Type B pancreatic cell (in vitro differentiated cells): Measurements from ENCODE around the gene SMPD4. TPM values are rescaled to one million over a fixed set of nuclear protein-coding genes. Genes with fewer than 3 reads are reported as not detected.
"Not testable (repeated sequence)": the region's sequence is repeated elsewhere in the genome, so short reads cannot be mapped to it uniquely, and the experiment has no call there.

Source experiments
- DNase-seq: peaks from one replicate; pipeline ENCODE4 v3.0.0; 2021; ENCODE audit warnings: mixed read lengths; ENCODE audit not compliant: unreplicated experiment; ENCODE audit errors: extremely low spot score
- H3K27ac Mint-ChIP-seq: 2 replicates; pipeline ENCODE4 v1.8.0; 2021; ENCODE audit warnings: mild to moderate bottlenecking, mixed read lengths
- H3K27me3 Mint-ChIP-seq: 2 replicates; pipeline ENCODE4 v1.8.0; 2021; ENCODE audit warnings: mixed read lengths
- H3K36me3 Mint-ChIP-seq: 2 replicates; pipeline ENCODE4 v1.8.0; 2021; ENCODE audit warnings: mixed read lengths
- H3K4me1 Mint-ChIP-seq: one replicate; pipeline ENCODE4 v1.8.0; 2021; ENCODE audit warnings: mixed read lengths; ENCODE audit not compliant: unreplicated experiment
- H3K4me3 Mint-ChIP-seq: 2 replicates; pipeline ENCODE4 v1.8.0; 2021; ENCODE audit warnings: mild to moderate bottlenecking, mixed read lengths
- H3K9me3 Mint-ChIP-seq: 2 replicates; pipeline ENCODE4 v1.8.0; 2021; ENCODE audit warnings: mixed read lengths
- CTCF ChIP-seq: fragments of 200-600 bp; sonication (generic); conservative IDR thresholded peaks from 2 replicates; pipeline ENCODE4 v1.5.0; 2021; ENCODE audit warnings: antibody characterized with exemption, mild to moderate bottlenecking
- total RNA-seq: library from RNA; stranded (reverse); gene quantifications from 2 replicates; pipeline ENCODE4 v1.2.1, GENCODE V29; 2021; ENCODE audit warnings: low replicate concordance

SMPD4 gene
- total RNA-seq, 1 donor from 2014 or later, result 79.6 TPM

DNA sequence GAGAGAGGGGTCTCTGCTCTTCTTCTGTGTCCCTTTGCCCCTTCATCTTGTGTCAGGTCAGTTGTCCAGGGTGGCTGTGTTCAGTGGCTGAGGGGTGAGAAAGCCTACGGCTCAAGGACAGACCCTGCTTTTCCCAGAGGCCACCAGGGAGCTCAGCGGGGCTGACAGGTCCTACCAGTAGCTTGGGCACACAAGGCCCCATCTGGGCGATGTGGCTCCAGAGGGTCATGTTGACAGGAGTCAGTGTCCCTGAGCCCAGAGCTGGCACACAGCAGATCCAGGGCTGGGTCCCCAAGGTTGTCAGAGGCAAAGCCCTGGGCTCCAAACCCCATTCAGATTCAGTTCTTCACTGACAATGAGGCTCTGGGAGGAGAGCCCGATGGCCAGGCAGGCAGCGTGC is 44.3 kb downstream of the SMPD4 start:
- H3K36me3 Mint-ChIP-seq, H3K27me3 Mint-ChIP-seq, H3K4me1 Mint-ChIP-seq, H3K9me3 Mint-ChIP-seq, H3K4me3 Mint-ChIP-seq, H3K27ac Mint-ChIP-seq: not testable (repeated sequence)
- DNase-seq, result peak; percentile 37

GRCh38 chr2:130136546-130136945 is 44.9 kb downstream of the SMPD4 start:
- H3K36me3 Mint-ChIP-seq, H3K4me3 Mint-ChIP-seq, DNase-seq, H3K4me1 Mint-ChIP-seq, H3K27me3 Mint-ChIP-seq, H3K27ac Mint-ChIP-seq, H3K9me3 Mint-ChIP-seq: not testable (repeated sequence)

DNA sequence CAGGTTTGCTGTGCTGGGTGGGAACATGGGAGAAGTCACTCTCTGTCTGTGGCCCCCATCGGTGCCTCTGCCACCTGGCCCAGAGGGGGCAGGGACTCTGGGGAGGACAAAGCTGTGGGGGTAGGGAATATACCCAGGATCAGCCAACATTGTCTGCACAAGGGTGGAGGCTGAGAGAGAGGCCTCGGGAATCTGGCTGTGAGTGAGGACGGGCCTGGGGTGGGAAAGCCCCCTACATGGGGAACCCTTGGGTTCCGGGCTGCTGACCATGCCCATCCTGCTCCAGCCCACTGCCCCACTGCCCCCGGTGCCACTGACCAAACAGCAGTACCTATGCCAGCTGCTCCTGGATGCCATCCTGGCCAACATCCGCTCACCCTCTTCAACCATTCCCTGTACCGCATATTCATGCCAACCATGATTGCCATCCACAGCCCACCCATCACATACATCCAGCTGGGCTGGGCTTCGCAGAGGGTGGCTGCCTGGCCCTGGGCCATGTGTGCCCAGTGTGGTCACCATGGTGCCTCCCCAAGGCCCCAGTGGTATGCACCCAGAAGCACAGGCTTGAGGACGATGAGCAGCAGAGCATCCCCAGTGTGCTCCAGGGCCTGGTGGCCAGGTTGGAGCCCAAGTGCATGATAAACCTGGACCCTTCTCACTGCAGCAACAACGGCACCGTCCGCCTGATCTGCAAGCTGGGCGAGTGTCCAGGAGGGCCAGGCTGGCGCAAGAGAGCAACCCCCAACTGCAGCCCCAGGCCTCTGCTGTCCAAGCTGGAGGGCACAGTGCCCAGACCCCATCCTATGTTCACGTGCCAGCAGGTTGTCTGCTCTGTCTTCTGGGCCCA is 45.5 kb downstream of the SMPD4 start:
- Mint-ChIP-seq H3K27ac (no peak overlapping the region), H3K36me3 (no peaks in the 10 kb centered on the region), H3K9me3 (no peaks in the 10 kb centered on the region), H3K27me3 (no peaks in the 10 kb centered on the region), H3K4me3 (no peak overlapping the region), H3K4me1 (peaks cover 5% of the 10 kb centered on the region)
- TF ChIP-seq CTCF, result no peak
- peak; percentile 65 for DNase-seq

GRCh38 chr2:130129120-130129829 is 52.1 kb downstream of the SMPD4 start, which contains the start of gene POTEF:
Gene POTEF (minus strand): TSS chr2:130129222. CDS start chr2:130120515, 8,707 bp downstream.
- not testable (repeated sequence) for H3K36me3 Mint-ChIP-seq, H3K27me3 Mint-ChIP-seq, H3K9me3 Mint-ChIP-seq, H3K4me1 Mint-ChIP-seq, DNase-seq
- Mint-ChIP-seq H3K27ac (peak within 1 kb of the TSS; percentile 95), H3K4me3 (peak within 1 kb of the TSS; percentile 99)

DNA sequence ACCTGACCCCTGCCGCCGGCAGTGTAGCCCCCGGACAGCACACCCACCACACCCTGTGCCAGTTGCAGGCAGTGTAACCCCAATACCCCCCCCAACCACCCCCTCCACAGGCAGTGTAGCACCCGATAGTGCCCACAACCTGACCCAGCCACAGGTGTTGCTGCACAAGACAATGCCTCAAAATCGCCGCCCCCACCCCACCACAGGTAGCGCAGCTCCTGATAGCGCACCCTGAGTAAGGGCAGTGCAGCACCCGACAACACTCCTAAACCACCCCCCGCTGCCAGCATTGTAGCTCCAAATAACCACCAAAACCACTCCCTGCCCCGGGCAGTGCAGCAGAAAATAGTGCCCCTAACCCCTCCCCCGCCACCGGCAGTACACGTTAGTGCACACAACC is 52.9 kb downstream of the SMPD4 start:
- not testable (repeated sequence) for H3K36me3 Mint-ChIP-seq, H3K9me3 Mint-ChIP-seq, H3K4me1 Mint-ChIP-seq, H3K27me3 Mint-ChIP-seq, H3K27ac Mint-ChIP-seq, DNase-seq
- peak overlapping the region; percentile 99 for H3K4me3 Mint-ChIP-seq

DNA sequence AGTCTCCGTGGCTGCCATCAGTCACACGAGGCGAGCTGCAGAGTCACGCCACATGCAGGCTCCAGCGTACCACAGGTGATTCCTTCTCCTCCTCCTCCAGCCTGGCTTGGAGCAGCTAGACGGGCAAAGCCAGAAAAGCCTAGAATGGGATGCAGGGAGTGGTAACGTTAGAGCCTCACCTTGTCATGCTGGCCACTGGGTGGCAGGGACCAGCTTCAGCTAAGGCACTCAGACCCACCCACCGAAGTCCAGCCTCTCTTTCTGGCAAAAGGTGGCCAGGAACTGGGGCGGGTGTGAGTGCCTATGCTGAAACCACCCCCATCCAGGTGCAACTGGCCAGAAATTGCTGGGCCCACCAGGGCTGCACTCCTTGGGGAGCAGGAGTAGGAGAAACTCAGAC is 53.7 kb downstream of the SMPD4 start:
- H3K4me3 Mint-ChIP-seq, result peak overlapping the region; percentile 99
- H3K36me3 Mint-ChIP-seq, H3K9me3 Mint-ChIP-seq, DNase-seq, H3K4me1 Mint-ChIP-seq, H3K27me3 Mint-ChIP-seq, H3K27ac Mint-ChIP-seq: not testable (repeated sequence)

DNA sequence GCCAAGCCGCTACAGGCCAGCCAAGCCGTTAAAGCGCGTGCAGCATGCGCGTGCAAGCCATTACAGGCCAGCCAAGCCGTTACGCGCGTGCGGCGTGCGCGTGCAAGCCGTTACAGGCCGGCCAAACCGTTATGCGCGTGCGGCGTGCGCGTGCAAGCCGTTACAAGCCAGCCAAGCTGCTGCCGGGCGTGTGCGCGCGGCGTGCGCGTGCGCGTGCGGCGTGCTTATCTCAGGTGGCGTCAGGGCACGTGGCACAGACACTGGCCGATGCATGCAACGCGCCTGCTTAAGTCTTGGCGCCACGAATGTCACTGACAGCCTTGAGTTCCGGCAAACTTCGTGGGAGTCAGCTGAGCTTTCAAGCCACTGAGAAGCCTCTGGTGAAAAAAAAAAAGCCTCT is 60.5 kb downstream of the SMPD4 start:
- H3K4me3 Mint-ChIP-seq, H3K9me3 Mint-ChIP-seq, H3K27ac Mint-ChIP-seq, H3K4me1 Mint-ChIP-seq, H3K36me3 Mint-ChIP-seq, DNase-seq, H3K27me3 Mint-ChIP-seq: not testable (repeated sequence)

GRCh38 chr2:130102597-130103363 is 78.6 kb downstream of the SMPD4 start:
- not testable (repeated sequence) for H3K27me3 Mint-ChIP-seq, DNase-seq, H3K9me3 Mint-ChIP-seq, H3K4me1 Mint-ChIP-seq, H3K36me3 Mint-ChIP-seq
- Mint-ChIP-seq H3K27ac (peak overlapping the region; percentile 78), H3K4me3 (peak overlapping the region; percentile 41)

Other genes with a start within 250 kb of the SMPD4 start
- gene RAB6C, start 201.9 kb downstream of the SMPD4 start, total RNA-seq, result 0.29 and 0.50 TPM in 2 replicates
- 14.2 and 25.0 TPM in 2 replicates for gene POTEF, start 52.4 kb downstream of the SMPD4 start, total RNA-seq
- gene CCDC74B, start 36.5 kb downstream of the SMPD4 start, total RNA-seq, result 10.3 and 15.4 TPM in 2 replicates
- 164 and 224 TPM in 2 replicates for gene MZT2B, start 660 bp upstream of the SMPD4 start, total RNA-seq
- not detected in 2 replicates for gene TUBA3E, start 16.8 kb upstream of the SMPD4 start, total RNA-seq
- gene IMP4, start 161.3 kb upstream of the SMPD4 start, total RNA-seq, result 53.6 and 67.0 TPM in 2 replicates
- 35.8 and 37.5 TPM in 2 replicates for gene PTPN18, start 174.5 kb upstream of the SMPD4 start, total RNA-seq